Stimulated activated memory B cell treated with anti-CD40 and anti-IgM and Interleukin-4, amounts not matched to agents 10 μg/mL and 1 μg/mL and 100 μg/mL, for 72 hours (primary cell): Measurements from ENCODE around the gene HMGN4.

Experiments used
- ATAC-seq: fragments of 150-1000 bp; cut with Tn5 transposase; 2 replicates; pipeline ENCODE4 v1.10.0; 2021
- H3K27ac Mint-ChIP-seq: one replicate; pipeline ENCODE4 v1.8.0; 2022; ENCODE audit warnings: mild to moderate bottlenecking, mixed read lengths
- H3K27me3 Mint-ChIP-seq: one replicate; pipeline ENCODE4 v1.8.0; 2022; ENCODE audit warnings: mixed read lengths
- H3K36me3 Mint-ChIP-seq: one replicate; pipeline ENCODE4 v1.8.0; 2022; ENCODE audit warnings: mixed read lengths
- H3K4me1 Mint-ChIP-seq: one replicate; pipeline ENCODE4 v1.8.0; 2022; ENCODE audit warnings: mixed read lengths
- H3K4me3 Mint-ChIP-seq: one replicate; pipeline ENCODE4 v1.8.0; 2022; ENCODE audit warnings: mild to moderate bottlenecking, moderate library complexity, mixed read lengths
- H3K9me3 Mint-ChIP-seq: one replicate; pipeline ENCODE4 v1.8.0; 2022; ENCODE audit warnings: mixed read lengths

The HMGN4 gene

DNA sequence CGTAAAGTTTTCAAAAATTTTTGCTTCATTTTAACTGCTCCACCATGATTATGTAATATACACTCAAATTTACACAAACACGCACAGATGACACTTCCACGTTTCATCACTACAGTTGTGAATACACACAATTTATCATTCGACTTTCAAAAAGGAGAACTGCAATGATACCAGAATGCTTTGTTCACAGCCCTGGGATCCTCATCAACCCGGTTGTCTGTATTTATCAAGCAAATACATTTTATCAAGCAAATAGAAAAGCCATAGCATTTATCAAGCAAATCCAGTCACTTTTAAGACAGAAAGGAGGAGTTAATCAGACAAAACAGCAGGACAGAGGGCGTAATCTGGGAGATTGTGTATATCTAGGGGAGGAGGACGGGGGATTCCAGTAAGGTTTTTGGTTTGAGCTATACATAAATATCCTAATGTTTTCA, 38.3 kb downstream of the HMGN4 start:
- no peak overlapping the region for H3K4me3 Mint-ChIP-seq

DNA sequence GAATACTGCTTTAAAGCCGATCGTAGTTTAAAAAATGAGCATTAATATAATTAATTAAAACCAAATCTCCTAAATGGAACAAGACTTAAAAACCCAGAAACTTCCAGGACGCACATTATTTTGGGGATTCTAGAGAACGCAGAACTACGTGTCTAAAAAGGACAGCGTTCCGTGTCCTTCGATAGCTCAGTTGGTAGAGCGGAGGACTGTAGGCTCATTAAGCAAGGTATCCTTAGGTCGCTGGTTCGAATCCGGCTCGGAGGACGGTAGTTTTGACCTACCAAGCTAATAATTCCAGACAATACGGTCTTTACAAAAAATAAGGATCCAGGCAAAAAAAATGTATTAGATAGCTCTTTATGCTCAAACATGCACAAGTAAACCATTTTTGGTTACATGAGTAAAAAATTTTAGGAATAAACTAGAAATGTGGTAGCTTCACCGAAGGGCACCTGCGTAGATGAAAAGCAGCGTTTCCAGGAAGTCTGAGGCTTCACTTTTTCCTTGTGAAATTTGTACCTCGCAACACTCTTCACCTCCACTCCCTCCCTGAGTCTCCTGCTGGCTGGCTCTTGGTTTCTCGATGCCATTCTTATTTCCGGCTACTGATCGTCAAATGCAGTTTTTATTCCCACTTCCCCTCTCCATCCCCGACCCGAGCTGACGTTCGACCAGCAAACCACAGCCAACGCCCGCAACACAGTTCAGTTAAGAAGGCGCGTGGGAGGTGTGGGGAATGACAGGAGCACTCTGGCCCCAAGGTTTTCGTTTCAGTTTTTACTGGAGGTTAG, 39.0 kb downstream of the HMGN4 start:
- peaks cover 11% of the 10 kb centered on the region for H3K4me1 Mint-ChIP-seq
- H3K4me3 Mint-ChIP-seq: peak overlapping the region; percentile 60
- no peak for ATAC-seq
- peak overlapping the region; percentile 32 for H3K27ac Mint-ChIP-seq
- peaks cover 10% of the 10 kb centered on the region for H3K9me3 Mint-ChIP-seq
- peaks cover 54% of the 10 kb centered on the region for H3K27me3 Mint-ChIP-seq
- no peaks in the 10 kb centered on the region for H3K36me3 Mint-ChIP-seq

More for the DNA sequence above, 38.3 kb downstream of the HMGN4 start:
- ATAC-seq: no peak
- H3K27me3 Mint-ChIP-seq: peaks cover 49% of the 10 kb centered on the region
- peaks cover 18% of the 10 kb centered on the region for H3K4me1 Mint-ChIP-seq
- no peak overlapping the region for H3K27ac Mint-ChIP-seq
- H3K36me3 Mint-ChIP-seq: no peaks in the 10 kb centered on the region
- H3K9me3 Mint-ChIP-seq: peaks cover 10% of the 10 kb centered on the region

DNA sequence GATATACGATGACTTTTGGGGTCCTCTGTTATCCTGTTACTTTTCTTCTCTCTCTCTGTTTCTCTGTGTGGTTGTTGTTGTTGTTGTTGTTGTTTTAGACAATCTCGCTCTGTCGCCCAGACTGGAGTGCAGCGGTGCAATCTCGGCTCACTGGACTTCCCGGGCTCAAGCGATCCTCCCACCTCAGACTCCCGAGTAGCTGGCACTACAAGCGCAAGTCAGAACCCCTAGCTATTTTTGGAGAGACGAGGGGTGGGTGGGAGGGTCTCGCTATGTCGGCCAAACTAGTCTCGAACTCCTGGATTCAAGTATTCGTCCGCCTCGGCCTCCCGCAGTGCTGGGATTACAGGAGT, 39.5 kb downstream of the HMGN4 start:
- Mint-ChIP-seq H3K27ac (peak overlapping the region; percentile 32), H3K4me1 (peaks cover 7% of the 10 kb centered on the region), H3K9me3 (peaks cover 10% of the 10 kb centered on the region), H3K36me3 (no peaks in the 10 kb centered on the region), H3K27me3 (peaks cover 60% of the 10 kb centered on the region), H3K4me3 (peak overlapping the region; percentile 60)
- ATAC-seq: no peak

DNA sequence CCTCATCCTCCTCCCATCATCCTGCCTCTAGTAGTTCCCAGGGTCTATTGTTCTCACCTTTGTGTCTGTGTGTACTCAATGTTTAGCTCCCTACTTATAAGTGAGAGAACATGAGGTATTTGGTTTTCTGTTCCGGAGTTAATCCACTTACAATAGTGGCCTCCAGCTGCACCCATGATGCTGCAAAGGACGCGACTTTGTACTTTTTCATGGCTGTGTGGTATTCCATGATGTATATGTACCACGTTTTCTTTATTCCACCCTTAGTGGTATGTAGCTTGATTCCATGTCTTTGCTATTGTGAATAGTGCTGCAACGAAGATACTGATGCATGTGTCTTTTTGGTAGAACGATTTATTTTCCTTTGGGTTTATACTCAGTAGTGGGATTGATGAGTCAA, 40.1 kb downstream of the HMGN4 start:
- H3K4me1 Mint-ChIP-seq: peaks cover 7% of the 10 kb centered on the region
- no peaks in the 10 kb centered on the region for H3K36me3 Mint-ChIP-seq
- no peak overlapping the region for H3K27ac Mint-ChIP-seq
- no peak for ATAC-seq
- H3K9me3 Mint-ChIP-seq: peaks cover 10% of the 10 kb centered on the region
- H3K4me3 Mint-ChIP-seq: no peak overlapping the region
- H3K27me3 Mint-ChIP-seq: peaks cover 66% of the 10 kb centered on the region

DNA sequence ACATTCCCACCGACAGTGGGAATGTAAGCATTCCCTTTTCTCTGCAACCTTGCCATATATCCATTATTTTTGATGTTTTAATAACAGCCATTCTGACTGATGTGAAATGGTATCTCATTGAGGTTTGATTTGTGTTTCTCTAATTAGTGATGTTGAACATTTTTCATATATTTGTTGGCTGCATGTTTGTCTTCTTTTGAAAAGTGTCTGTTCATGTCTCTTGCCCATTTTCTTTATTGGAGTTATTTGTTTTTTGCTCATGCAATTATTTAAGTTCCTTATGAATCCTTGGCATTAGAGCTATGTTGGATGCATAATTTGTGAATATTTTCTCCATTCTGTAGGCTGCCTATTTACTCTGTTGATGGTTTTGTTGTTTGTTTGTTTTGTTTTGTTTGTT, 40.6 kb downstream of the HMGN4 start:
- H3K9me3 Mint-ChIP-seq: peaks cover 10% of the 10 kb centered on the region
- H3K27me3 Mint-ChIP-seq: peaks cover 71% of the 10 kb centered on the region
- no peak overlapping the region for H3K27ac Mint-ChIP-seq
- no peaks in the 10 kb centered on the region for H3K36me3 Mint-ChIP-seq
- ATAC-seq: no peak
- peak overlapping the region; percentile 23 for H3K4me3 Mint-ChIP-seq
- peaks cover 7% of the 10 kb centered on the region for H3K4me1 Mint-ChIP-seq

DNA sequence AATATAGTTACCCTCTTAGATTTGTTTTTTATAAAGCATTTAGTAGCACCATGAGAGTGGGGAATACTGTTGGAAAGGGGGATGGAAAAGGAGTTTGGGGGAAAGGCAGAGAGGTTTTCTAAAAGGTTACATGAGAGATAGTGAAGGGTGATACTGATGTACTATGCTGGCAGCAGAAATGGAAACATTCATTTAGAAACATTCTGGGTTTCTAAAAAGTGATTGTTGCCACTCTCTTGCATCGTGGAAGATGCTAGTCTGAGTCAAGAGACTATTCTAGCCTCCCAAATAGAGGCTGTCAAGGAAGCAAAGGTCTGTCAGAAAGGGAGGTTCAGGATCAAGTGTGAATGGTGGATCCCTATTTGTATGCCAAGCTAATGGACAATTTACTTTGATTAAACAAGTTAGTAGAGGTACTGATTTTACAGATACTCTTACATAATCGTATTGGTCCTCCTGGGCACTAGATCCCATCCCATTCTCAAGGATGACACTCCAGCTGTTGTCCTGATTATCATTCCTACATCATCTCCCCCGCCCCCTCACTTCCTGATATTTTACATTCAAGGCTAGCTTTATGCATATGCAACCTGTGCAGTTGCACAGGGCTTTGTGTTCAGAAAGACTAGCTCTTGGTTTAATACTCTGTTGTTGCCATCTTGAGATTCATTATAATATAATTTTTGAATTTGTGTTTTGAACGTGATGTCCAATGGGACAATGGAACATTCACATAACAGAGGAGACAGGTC, 43.2 kb downstream of the HMGN4 start:
- H3K36me3 Mint-ChIP-seq: no peaks in the 10 kb centered on the region
- H3K4me3 Mint-ChIP-seq: no peak overlapping the region
- H3K27ac Mint-ChIP-seq: no peak overlapping the region
- H3K4me1 Mint-ChIP-seq: peaks cover 7% of the 10 kb centered on the region
- peaks cover 10% of the 10 kb centered on the region for H3K9me3 Mint-ChIP-seq
- H3K27me3 Mint-ChIP-seq: peaks cover 75% of the 10 kb centered on the region
- no peak for ATAC-seq

DNA sequence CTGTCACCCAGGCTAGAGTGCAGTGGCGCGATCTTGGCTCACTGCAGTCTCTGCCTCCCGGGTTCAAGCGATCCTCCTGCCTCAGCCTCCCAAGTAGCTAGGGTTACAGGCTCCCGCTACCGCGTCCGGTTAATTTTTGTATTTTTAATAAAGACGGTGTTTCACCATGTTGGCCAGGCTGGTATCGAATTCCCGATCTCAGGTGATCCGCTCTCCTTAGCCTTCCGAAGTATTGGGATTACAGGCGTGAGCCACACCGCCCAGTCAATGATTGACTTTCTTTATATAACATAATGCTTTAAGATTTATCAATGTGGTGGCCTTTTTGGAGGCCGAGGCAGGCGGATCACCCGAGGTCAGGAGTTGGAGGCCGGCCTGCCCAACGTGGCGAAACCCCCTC, 50.8 kb downstream of the HMGN4 start:
- Mint-ChIP-seq H3K36me3 (no peaks in the 10 kb centered on the region), H3K27me3 (peaks cover 35% of the 10 kb centered on the region), H3K27ac (no peak overlapping the region), H3K9me3 (no peaks in the 10 kb centered on the region), H3K4me3 (no peak overlapping the region), H3K4me1 (no peaks in the 10 kb centered on the region)
- no peak for ATAC-seq

DNA sequence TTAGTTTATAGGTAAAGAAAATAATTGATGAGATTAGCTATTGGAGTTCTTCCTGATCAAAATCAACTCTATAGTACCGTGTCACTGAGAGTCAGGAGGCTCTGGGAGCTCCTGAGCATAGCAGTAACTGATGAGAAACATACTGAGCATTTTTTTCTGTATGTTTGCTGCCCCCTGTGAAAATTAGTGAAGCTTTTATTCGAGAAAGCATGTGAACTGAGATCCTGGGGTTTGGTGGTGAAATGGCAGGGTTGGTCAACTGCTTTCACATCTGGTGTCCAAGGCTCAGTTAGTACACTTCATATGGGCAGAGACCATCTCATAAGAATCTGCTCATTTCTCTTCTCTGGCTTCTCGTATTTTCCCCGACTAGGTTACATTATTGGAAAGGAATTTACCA, 54.5 kb downstream of the HMGN4 start:
- no peak for ATAC-seq
- Mint-ChIP-seq H3K9me3 (no peaks in the 10 kb centered on the region), H3K4me1 (no peaks in the 10 kb centered on the region), H3K27me3 (peaks cover 29% of the 10 kb centered on the region), H3K36me3 (no peaks in the 10 kb centered on the region), H3K4me3 (no peak overlapping the region), H3K27ac (no peak overlapping the region)

DNA sequence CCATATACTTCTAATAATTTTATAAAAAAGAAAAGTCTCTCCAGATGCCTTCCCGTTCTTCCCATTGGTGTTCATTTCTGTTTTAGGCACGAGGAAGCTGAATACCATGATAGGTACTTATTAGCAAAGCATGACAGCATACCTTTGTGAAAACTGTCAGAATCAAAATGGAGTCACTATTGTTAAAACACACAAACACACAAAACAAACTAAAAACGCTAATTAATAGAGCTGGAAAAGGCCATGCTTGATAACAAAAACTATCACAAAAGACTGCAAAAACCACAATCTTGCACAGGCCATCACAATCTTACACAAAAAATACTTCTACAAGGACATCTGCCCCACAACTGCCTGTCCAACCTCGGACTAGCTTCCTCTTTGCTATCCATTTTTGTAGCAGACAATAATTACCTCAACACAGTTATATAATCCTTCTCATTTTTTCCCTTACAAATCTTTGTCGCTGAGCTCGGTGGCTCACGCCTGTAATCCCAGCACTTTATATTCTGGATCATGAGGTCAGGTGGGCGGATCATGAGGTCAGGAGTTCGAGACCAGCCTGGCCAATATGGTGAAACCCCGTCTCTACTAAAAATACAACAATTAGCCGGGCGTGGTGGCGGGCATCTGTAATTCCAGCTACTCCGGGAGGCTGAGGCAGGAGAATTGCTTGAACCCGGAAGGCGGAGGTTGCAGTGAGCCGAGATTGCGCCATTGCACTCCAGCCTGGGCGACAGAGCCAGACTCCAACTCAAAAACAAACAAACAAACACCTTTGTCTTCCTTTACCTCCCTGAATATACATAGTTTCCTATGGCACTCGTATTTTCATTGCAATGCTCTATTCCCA, 55.3 kb downstream of the HMGN4 start:
- Mint-ChIP-seq H3K27ac (no peak overlapping the region), H3K9me3 (no peaks in the 10 kb centered on the region), H3K4me3 (no peak overlapping the region), H3K4me1 (peaks cover 8% of the 10 kb centered on the region), H3K27me3 (peaks cover 25% of the 10 kb centered on the region), H3K36me3 (peaks cover 7% of the 10 kb centered on the region)
- no peak for ATAC-seq

DNA sequence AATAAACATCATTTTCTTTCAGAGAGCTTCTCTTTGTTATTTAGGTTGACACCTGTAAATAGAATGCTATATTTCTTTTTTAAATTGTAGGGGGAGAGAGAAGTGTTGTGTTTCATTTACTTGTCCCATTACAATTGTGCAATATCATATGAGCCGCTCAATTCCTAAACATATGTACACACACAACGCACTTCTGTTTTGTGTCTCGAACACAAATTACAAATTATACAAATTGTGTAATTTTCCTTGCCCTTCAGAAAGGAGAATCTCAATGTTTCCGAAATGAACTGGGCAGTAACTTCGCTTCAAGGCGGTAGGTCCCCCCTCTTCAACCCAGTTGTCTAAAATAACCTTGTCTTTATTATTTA, 55.9 kb downstream of the HMGN4 start:
- H3K9me3 Mint-ChIP-seq: no peaks in the 10 kb centered on the region
- H3K36me3 Mint-ChIP-seq: peaks cover 8% of the 10 kb centered on the region
- H3K27me3 Mint-ChIP-seq: peaks cover 19% of the 10 kb centered on the region
- no peak overlapping the region for H3K4me3 Mint-ChIP-seq
- ATAC-seq: no peak
- H3K27ac Mint-ChIP-seq: no peak overlapping the region
- peaks cover 10% of the 10 kb centered on the region for H3K4me1 Mint-ChIP-seq

DNA sequence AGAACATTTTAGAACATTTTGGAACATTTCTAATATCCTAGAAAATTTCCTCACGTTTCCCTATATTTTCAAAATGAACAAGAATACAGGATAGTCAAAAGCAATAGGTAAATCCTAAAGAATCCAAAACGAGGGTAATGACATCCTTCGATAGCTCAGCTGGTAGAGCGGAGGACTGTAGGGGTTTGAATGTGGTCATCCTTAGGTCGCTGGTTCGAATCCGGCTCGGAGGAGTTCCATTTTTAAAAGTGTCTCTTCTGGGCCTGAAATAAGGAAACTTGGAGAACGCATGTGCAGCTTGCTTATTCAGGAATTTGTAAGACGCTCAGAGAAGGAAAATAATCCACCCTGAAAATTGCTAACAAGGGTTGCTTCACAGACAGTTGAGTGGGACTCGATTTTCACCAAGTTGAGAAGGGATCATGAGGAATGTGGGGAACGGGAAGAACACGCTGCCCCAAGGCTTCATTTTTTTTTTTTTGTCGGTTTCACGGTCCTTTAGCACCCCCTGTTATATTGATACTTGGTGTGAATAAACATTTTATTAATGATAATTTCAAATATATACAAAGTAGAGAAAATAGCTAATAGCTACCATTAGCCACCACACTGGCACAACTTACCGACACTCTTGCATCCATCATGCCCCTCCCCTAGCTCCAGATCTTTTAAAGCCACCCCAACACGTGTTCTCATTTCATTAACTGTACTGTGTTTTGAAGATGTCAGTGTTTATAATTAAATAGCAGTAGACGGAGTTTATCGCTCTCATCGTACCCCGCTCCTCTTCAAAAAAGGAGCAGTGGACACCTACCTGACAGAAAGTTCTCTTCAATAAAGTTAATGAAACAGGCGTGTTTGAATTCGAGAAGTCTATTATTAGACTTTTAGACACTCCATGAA, 56.8 kb downstream of the HMGN4 start:
- H3K4me1 Mint-ChIP-seq: peaks cover 10% of the 10 kb centered on the region
- H3K27ac Mint-ChIP-seq: no peak overlapping the region
- H3K27me3 Mint-ChIP-seq: peaks cover 15% of the 10 kb centered on the region
- no peak for ATAC-seq
- H3K9me3 Mint-ChIP-seq: no peaks in the 10 kb centered on the region
- H3K36me3 Mint-ChIP-seq: peaks cover 8% of the 10 kb centered on the region
- no peak overlapping the region for H3K4me3 Mint-ChIP-seq

DNA sequence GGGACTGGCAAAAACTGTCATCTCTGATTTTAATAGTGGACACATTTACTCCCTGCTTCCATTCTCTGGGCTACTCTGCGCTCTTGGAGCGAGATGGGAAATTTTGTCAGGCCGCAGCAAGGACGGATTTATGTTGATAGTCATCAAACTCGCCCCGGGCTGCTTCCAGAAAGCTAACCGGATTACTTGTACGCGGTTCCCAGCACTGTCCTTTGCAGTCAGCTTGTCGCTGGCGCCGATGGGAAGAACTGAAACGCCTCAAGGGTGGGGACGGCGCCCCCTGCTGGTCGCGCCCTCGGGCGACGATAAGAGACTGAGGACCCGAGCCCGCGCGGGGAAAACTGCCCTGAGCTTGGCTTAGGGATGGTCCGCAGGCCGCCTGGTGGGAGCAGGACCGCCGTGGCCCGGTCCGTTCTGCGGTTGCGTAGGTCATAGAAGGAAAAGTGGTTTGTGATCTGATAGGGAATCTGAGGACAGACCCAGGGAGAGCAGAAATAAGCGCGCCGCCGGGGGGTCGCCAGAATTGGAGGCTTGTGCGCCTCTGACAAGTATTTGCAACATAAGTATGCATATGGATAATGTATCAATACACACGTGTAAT, 57.6 kb downstream of the HMGN4 start:
- no peaks in the 10 kb centered on the region for H3K9me3 Mint-ChIP-seq
- H3K27ac Mint-ChIP-seq: no peak overlapping the region
- H3K4me3 Mint-ChIP-seq: no peak overlapping the region
- peaks cover 8% of the 10 kb centered on the region for H3K36me3 Mint-ChIP-seq
- H3K27me3 Mint-ChIP-seq: peaks cover 15% of the 10 kb centered on the region
- ATAC-seq: peak; percentile 72
- H3K4me1 Mint-ChIP-seq: peaks cover 10% of the 10 kb centered on the region
